GM18951 (cell line): ENCODE results near the gene RPS28.
"Not testable (repeated sequence)": the region's sequence is repeated elsewhere in the genome, so short reads cannot be mapped to it uniquely, and the experiment has no call there.

Source experiments
- POLR2A ChIP-seq: IDR thresholded peaks from 4 replicates; pipeline ENCODE4 v1.6.1; 2011; ENCODE audit warnings: mild to moderate bottlenecking; ENCODE audit not compliant: insufficient read length, insufficient read depth; ENCODE audit errors: extremely low read depth
- in situ Hi-C: fragments of 300-500 bp; cut with MboI; formaldehyde crosslinking; loops from one replicate; pipeline ENCODE4 v1.12.0; 2022; ENCODE audit warnings: low sequenced_read_pairs, mixed read lengths, inconsistent platforms; ENCODE audit not compliant: unreplicated experiment

RPS28 gene

DNA sequence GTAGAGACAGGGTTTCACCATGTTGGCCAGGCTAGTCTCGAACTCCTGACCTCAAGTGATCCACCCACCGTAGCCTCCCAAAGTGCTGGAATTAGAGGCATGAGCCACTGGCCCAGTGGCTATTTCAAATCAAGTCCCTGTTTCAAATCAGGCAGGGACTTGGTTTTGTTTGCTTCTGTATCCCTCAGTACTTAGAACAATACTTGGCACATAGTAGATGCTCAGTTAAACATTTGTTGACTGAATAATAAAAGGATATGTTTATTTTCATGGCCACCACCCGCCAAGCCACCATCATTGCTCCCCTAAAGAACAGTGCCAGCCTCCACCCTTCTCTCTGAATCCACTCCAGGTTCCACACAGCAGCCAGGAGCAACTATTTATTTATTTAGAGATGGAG is 4.2 kb downstream of the RPS28 start:
- TF ChIP-seq POLR2A = no peak
- in situ Hi-C loops = no loop called here

DNA sequence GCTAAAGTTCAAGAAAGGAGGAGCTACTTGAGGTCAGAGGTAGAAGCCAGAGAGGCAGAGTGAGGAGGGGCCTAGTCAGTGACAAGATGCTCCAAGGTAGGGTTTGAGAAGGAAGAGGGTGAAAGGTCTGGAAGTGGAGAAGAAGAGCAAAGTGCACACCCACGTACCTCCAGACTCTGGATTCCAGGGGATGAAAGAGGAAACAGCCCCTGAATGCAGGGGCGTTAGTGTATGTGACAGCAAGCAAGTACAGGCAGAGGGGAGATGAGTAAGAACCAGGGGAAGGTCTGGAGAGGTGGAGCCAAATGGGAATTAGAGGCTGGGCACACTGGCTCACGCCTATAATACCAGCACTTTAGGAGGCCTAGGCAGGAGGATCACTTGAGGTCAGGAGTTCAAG is 8.7 kb downstream of the RPS28 start:
- TF ChIP-seq POLR2A = no peak
- in situ Hi-C loops = no loop called here

DNA sequence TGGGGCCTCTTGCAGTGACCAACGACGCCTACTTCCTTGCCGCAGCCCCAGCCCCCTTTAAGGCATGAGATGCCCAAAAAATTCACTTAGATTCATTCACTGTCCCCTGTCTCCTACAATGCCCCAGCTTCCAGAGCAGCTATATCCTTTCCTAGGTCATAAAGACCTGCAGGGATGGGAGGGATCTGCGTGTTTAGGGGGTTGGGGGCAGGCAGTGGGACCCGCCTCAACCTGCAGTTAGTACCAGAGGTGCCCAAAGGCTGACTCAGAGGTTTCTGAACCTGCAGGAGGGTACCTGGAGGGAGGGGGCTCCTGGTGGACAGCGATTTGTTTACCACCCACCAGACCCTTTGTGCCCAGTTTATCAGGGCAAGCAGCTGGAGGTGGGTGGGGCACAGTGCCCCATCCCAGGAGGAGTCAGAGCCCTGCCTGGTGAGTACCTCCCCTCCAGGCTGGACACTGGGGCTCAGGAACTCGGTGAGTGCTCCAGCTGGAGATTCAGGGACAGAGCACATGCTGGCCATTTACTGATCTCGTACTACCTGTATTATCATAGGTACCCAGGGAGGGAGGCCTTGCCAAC is 10.1 kb downstream of the RPS28 start:
- no peak for TF ChIP-seq POLR2A
- in situ Hi-C loops = no loop called here

DNA sequence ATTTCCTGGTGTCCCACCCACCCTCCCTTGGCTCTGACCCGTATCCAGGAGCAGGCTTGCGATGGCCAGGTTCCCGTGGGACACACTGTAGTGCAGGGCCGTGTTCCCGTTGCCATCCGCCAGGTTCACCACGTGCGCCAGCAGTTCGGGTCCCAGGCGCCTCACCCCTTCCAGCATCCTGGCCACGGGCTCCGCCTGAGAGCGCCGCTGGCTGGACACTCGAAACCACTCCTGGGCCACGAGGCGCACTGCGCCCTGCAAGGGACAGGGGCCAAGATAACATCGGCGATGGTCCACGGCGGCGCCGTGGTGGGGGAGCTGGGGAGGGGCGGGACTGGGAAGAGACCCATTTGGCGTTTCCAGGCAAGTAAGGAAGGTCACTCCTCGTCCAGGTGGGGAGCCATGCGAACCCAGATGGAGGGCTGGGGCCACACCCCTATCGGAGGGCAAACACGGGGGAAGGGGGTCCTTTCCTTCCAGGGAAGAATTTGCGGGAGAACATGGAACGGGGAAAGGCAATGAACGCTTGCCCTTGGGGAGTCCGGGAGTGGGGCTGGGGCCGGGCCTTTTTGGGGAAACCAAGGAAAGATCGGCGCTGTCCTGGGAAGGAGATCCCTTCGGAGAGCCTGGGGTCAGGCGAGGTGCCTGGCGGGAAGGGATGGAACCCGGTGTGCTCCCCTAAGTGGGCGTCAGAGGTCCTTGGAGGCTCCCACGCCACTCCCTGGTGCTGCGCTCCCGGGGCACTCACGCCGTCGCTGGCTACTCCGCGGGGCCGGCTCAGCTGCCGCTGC is 11.9 kb downstream of the RPS28 start:
- no peak for TF ChIP-seq POLR2A
- in situ Hi-C loops = no loop called here

DNA sequence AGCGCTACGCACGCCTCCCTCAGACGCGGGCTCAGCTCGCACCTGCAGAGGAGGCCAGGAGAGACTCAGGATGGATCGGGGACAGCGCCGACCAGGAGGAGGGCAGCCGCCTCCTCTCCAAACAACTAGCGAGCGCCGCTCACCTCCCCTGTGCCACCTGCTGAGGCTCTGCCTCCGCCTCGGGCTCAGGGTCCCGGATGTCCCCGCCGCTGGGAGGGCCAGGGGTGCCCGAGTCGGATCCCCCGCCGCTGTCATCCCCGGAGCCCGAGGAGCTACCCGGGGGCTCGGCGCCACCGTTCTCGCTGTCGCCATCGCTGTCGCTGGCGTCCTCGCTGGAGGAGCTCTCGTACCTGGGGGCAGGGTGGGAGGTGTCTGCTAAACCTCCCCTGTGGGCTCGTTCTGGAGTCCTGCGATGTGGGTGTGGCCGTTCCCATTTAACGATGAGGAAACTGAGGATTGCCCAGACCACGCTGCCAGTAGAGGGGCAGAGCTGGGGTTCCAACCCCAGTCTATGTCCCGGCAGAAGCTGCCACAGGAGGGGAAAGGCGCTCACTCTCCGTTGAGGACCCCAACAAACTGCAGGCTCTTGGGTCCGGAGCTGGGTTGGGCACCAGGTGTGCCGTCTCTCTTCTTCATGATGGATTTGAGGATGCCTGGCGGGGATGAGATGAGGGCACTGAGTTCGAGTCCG is 12.6 kb downstream of the RPS28 start:
- in situ Hi-C loops = no loop called here

DNA sequence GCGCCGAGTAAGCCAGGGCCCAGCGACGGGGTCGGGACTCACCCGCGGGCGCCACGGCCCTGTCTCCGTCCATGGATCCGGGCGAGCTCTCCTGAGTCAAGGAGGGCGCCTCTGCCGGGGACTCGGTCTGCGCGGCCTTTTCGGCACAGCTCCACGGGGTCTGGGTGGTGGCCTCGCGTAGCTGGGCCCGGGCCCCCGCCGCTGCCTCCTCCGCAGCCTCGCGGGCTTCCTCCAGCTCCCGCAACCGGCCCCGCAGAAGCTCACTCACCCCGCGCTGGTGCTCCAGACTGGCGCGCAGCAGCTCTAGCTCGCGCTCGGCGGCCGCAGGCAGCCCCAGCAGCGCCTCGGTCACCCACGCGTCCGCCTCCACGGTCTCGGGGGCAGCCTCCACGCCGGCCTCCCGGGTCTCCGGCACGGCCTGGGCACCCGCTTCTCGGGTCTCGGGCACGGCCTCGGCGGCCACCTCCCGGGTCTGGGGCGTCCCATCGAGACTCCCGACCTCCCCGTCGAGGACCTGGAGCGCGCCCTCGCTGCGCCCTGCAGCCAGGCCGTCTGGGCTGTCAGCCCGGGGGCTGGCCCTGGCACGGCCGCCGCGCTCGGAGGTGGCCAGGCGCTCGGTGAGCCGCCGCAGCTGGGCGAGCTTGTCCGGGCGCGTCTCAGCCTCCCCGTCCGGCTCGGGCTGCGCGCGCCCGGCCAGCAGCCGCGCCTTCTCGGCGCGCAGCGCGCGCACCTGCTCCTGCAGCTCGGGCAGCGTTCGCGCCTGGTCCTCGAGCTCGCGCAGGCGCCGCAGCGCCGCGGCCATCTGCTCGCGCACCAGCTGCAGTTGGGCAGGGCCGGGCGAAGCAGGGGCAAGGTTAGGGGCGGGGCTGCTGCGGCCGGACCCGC is 13.4 kb downstream of the RPS28 start:
- in situ Hi-C loops = no loop called here
- TF ChIP-seq POLR2A = no peak

More for the DNA sequence above, 12.6 kb downstream of the RPS28 start:
- no peak for TF ChIP-seq POLR2A

DNA sequence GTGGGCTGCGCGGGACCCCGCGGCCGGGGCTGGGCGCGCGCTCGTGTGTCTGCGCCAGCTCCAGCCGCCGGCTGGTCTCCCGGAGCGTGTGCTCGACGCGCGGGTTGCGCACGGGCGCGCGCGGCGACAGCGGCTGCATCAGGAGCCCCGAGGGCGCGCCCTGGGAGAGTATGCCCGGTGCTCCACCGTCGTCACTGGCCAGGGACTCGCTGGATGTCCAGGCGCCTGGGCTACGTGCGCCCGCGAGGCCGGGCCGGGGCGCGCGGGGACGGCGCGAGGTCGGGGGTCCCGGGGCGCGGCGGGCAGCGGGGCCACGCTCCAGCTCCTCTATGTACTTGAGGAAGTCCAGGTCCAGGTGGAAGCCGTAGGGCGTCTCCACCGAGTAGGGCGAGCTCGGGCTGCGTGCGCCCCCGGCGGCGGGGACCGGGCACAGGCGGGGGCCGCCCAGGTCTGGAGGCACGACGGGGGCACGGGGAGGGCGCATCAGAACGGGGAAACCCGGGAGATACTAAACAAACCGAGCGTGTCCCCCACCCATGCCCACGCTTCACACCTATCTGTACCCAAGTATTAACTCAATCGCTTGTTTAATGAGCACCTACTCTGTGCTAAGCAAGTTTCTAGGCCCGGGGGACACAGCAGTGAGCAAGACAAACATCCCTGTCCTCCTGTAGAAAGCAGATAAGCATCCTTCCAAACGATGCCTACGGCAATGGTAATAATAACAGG is 14.2 kb downstream of the RPS28 start:
- no peak for TF ChIP-seq POLR2A
- in situ Hi-C loops = no loop called here

DNA sequence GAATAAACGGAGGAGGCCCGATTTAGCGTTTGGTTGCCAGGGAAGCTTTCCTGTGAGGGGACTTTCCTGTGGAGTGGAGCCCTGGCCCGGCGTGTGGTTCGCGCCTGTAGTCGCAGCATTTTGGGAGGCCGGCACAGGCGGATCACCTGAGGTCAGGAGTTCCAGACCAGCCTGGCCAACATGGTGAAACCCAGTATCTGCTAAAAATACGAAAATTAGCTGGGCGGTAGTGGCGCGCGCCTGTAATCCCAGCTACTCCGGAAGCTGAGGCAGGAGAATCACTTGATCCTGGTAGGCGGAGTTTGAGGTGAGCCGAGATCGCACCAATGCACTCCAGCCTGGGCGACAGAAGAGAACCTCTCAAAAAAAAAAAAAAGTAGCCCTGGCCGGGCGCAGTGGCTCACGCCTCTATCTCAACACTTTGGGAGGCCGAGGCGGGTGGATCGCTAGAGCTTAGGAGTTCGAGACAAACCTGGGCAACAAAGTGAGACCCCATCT is 14.8 kb downstream of the RPS28 start:
- in situ Hi-C loops = no loop called here
- TF ChIP-seq POLR2A = no peak

DNA sequence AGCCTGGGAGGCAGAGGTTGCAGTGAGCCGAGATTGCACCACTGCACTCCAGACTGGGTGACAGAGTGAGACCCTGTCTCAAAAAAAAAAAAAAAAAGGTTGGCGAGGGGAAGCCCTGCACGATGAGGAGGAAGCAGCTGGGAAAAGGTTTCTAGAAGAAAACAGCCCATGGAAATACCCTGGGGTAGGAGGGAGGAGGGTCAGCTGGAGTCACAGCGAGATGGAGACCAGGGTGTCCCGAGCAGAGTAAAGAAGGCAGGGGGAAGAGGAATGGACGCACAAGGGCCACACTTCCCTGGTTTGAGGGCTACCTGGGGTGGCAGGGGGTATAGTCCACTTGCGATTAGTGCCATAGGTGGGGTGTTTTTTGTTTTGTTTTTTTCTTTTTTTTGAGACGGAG is 15.4 kb downstream of the RPS28 start:
- in situ Hi-C loops = no loop called here
- no peak for TF ChIP-seq POLR2A

DNA sequence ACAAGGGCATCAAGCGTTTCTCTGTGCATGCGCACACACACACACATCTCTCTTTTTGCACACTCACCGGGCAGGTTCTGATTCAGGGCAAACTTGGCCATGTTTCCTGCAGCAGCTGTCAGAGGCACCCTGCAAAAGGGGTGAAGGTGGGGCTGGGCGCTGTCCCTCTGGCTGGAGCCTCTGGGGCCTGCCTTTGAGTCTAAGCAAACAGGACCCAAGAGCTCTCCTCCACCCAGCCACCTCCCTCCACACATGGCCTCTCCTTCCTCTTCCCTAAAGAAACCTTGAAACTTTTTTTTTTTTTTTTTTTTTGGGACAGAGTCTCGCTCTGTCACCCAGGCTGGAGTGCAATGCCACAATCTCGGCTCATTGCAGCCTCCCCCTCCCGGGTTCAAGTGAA is 16.4 kb downstream of the RPS28 start:
- in situ Hi-C loops = no loop called here
- TF ChIP-seq POLR2A = no peak

DNA sequence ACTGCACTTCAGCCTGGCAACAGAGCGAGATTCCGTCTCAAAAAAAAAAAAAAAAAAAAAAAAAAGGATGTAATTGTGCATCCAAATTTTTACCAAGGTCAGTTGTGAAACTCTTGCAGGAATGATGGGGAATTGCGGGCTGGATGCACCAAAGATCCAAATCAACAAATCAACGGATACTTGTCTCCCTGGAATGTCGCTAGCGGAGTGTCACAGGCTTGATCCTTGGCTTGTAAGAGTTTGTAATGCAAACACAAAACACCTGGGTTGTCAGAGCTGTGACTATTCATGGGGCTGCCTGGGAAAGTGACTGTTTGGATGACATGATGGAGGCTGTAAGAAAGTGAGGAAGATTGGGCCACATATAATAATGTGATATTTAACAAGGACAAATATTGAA is 17.5 kb downstream of the RPS28 start:
- in situ Hi-C loops = no loop called here
- no peak for TF ChIP-seq POLR2A

DNA sequence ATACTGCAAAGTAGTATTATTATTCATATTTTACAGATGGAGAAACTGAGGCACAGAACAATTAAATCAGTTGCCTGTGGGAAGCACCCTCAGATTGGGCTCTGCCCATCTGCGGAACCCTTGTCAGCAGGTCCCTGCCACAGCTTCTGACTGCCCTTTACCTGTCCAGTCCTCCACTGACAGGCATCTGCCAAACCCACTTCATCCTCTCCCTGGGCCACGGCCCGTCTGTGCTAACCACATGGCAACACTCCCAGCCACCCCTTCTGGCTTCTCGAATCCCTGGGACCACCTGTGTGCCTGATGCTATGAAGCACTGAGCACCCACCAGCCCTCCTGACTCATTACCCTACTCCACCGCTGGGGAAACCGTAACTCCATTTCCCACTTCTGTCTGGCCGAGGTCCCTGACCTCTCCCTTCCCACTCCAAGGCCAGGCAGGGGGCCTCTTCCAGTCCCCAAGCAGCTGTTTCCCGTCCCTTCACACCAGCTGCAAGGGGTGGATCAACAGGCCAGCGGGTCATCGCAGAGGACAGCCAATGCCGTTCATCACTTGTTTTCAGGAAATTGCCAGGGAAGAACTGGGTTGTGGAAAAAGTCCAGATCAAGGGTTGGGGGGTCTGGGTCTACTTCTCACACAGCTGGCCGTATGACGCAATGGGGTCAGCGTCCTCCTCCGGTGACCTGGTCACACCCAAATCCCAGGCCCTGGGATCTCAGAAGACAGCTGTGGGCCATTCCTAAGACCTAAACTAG is 19.2 kb downstream of the RPS28 start:
- in situ Hi-C loops = no loop called here
- no peak for TF ChIP-seq POLR2A

DNA sequence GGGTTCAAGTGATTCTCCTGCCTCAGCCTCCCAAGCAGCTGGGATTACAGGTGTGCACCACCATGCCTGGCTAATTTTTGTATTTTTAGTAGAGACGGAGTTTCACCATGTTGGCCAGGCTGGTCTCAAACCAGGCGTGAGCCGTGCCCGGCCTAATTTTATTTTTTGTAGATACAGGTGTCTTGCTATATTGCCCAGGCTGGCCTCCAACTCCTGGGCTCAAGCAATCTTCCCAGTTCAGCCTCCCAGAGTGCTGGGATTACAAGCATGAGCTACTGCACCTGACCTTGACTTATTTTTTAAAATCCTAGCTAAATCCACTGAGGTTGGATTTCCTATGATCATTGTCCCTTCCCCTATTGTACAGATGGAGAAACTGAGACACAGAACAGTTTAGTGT is 20.2 kb downstream of the RPS28 start:
- in situ Hi-C loops = not testable (repeated sequence)
